NB4 (cell line): ENCODE measurements around the gene IZUMO2.

ENCODE experiments used
- CTCF ChIP-seq: IDR thresholded peaks from one replicate; pipeline ENCODE4 v1.5.1; 2012; ENCODE audit warnings: low read depth, low read length
- MAX ChIP-seq: IDR thresholded peaks from 2 replicates; pipeline ENCODE4 v1.6.1; 2011; ENCODE audit warnings: low read depth, low read length
- POLR2A ChIP-seq: IDR thresholded peaks from 2 replicates; pipeline ENCODE4 v1.6.1; 2011; ENCODE audit warnings: mild to moderate bottlenecking; ENCODE audit not compliant: insufficient read length; ENCODE audit errors: extremely low read depth

- TF ChIP-seq POLR2A (no peak), CTCF (no peak), MAX (no peak)
Observed at GRCh38 chr19:50204081-50204428, 41.0 kb upstream of the IZUMO2 start.
